ENCODE data around the gene PLEKHF1.

- TF ChIP-seq POLR2AphosphoS5 (IDR thresholded peaks at IDR 0.05): no peak
- no peak for TF ChIP-seq EP300 (IDR thresholded peaks at IDR 0.05; ENCODE audit: low read depth)
- no peak for TF ChIP-seq CTCF (IDR thresholded peaks at IDR 0.05)
- no peak for TF ChIP-seq POLR2A (IDR thresholded peaks at IDR 0.05)
Measured at GRCh38 chr19:29686285-29686805, 21.1 kb downstream of the PLEKHF1 start.
